ENCODE data around the gene IGF1.

IGF1 gene

GRCh38 chr12:102470945-102471344, 9.4 kb downstream of the IGF1 start:
- H3K9ac ChIP-seq (ENCODE audit: low read depth, low read length), result no peak overlapping the region
- no peaks in the 10 kb centered on the region for H3K36me3 ChIP-seq (ENCODE audit: insufficient read depth, low read length)
- no peaks in the 10 kb centered on the region for H3K4me1 ChIP-seq (ENCODE audit: insufficient read depth, low read length)
- no peaks in the 10 kb centered on the region for H3K79me2 ChIP-seq (ENCODE audit: insufficient read depth, low read length)
- H3K27me3 ChIP-seq (ENCODE audit: insufficient read depth, low read length, poor library complexity), result no peaks in the 10 kb centered on the region
- no peak overlapping the region for H3K4me2 ChIP-seq (ENCODE audit: insufficient read depth, low read length)
- ATAC-seq (ENCODE audit: insufficient read depth, low read depth) (no peak), DNase-seq (no peak)
- H2AFZ ChIP-seq (ENCODE audit: low read depth, low read length), result no peak overlapping the region
- H4K20me1 ChIP-seq (ENCODE audit: insufficient read depth, low read length), result no peaks in the 10 kb centered on the region
- H3K9me3 ChIP-seq (ENCODE audit: insufficient read depth, low read length, severe bottlenecking), result no peaks in the 10 kb centered on the region
- no peak overlapping the region for H3K4me3 ChIP-seq (ENCODE audit: low read depth in 1 of 2, low read length in 2 of 2)
- TF ChIP-seq EZH2 (IDR thresholded peaks at IDR 0.05; ENCODE audit: borderline replicate concordance, low read depth, low read length, severe bottlenecking), result no peak
- TF ChIP-seq CTCF (IDR thresholded peaks at IDR 0.05; ENCODE audit: borderline replicate concordance, extremely low read depth, low read length, poor library complexity, severe bottlenecking), result no peak
- no peak overlapping the region for H3K27ac ChIP-seq (ENCODE audit: low read length)

GRCh38 chr12:102468261-102468915, 12.0 kb downstream of the IGF1 start:
- DNase-seq (no peak), ATAC-seq (ENCODE audit: insufficient read depth, low read depth) (no peak)
- Histone ChIP-seq H3K27ac (ENCODE audit: low read length) (no peak overlapping the region), H3K36me3 (ENCODE audit: insufficient read depth, low read length) (no peaks in the 10 kb centered on the region), H3K9ac (ENCODE audit: low read depth, low read length) (no peak overlapping the region), H2AFZ (ENCODE audit: low read depth, low read length) (no peak overlapping the region), H3K9me3 (ENCODE audit: insufficient read depth, low read length, severe bottlenecking) (no peaks in the 10 kb centered on the region), H4K20me1 (ENCODE audit: insufficient read depth, low read length) (no peaks in the 10 kb centered on the region), H3K4me3 (ENCODE audit: low read depth in 1 of 2, low read length in 2 of 2) (no peak overlapping the region), H3K4me1 (ENCODE audit: insufficient read depth, low read length) (no peaks in the 10 kb centered on the region), H3K27me3 (ENCODE audit: insufficient read depth, low read length, poor library complexity) (no peaks in the 10 kb centered on the region), H3K79me2 (ENCODE audit: insufficient read depth, low read length) (no peaks in the 10 kb centered on the region), H3K4me2 (ENCODE audit: insufficient read depth, low read length) (no peak overlapping the region)
- TF ChIP-seq EZH2 (IDR thresholded peaks at IDR 0.05; ENCODE audit: borderline replicate concordance, low read depth, low read length, severe bottlenecking) (no peak), CTCF (IDR thresholded peaks at IDR 0.05; ENCODE audit: borderline replicate concordance, extremely low read depth, low read length, poor library complexity, severe bottlenecking) (no peak)

GRCh38 chr12:102465762-102466560, 14.4 kb downstream of the IGF1 start:
- H3K9ac ChIP-seq (ENCODE audit: low read depth, low read length), result no peak overlapping the region
- DNase-seq (no peak), ATAC-seq (ENCODE audit: insufficient read depth, low read depth) (no peak)
- H4K20me1 ChIP-seq (ENCODE audit: insufficient read depth, low read length), result no peaks in the 10 kb centered on the region
- H2AFZ ChIP-seq (ENCODE audit: low read depth, low read length), result no peak overlapping the region
- no peaks in the 10 kb centered on the region for H3K36me3 ChIP-seq (ENCODE audit: insufficient read depth, low read length)
- H3K27me3 ChIP-seq (ENCODE audit: insufficient read depth, low read length, poor library complexity), result no peaks in the 10 kb centered on the region
- no peak for TF ChIP-seq CTCF (IDR thresholded peaks at IDR 0.05; ENCODE audit: borderline replicate concordance, extremely low read depth, low read length, poor library complexity, severe bottlenecking)
- TF ChIP-seq EZH2 (IDR thresholded peaks at IDR 0.05; ENCODE audit: borderline replicate concordance, low read depth, low read length, severe bottlenecking), result no peak
- no peaks in the 10 kb centered on the region for H3K79me2 ChIP-seq (ENCODE audit: insufficient read depth, low read length)
- H3K4me1 ChIP-seq (ENCODE audit: insufficient read depth, low read length), result no peaks in the 10 kb centered on the region
- H3K27ac ChIP-seq (ENCODE audit: low read length), result no peak overlapping the region
- no peak overlapping the region for H3K4me3 ChIP-seq (ENCODE audit: low read depth in 1 of 2, low read length in 2 of 2)
- no peak overlapping the region for H3K4me2 ChIP-seq (ENCODE audit: insufficient read depth, low read length)
- no peaks in the 10 kb centered on the region for H3K9me3 ChIP-seq (ENCODE audit: insufficient read depth, low read length, severe bottlenecking)

Measured in DND-41 (cell line).